H1 (cell line): ENCODE data around the gene DGKA. TPM values are rescaled to one million over a fixed set of nuclear protein-coding genes. Genes with fewer than 3 reads are reported as not detected.

ENCODE experiments used
- CTCF ChIA-PET: fragments of 300-600 bp; sonication (Branson Sonifier 250); formaldehyde crosslinking; loops from one replicate; lab custom pipeline; 2021; ENCODE audit not compliant: partially characterized antibody; lab: Charles Lee
- POLR2A ChIA-PET: fragments of 300-600 bp; sonication (Branson Sonifier 250); formaldehyde crosslinking; loops from one replicate; lab custom pipeline; 2021; ENCODE audit warnings: inconsistent platforms; ENCODE audit not compliant: partially characterized antibody; lab: Charles Lee
- DNase-seq, 2 experiments: peaks; one replicate each; pipeline versions ENCODE4 v3.0.0 to v3.0.0-alpha.2; 2010 to 2022; ENCODE audit warnings: low spot score in 2 of 2, low read depth in 1 of 2, mixed read lengths in 1 of 2
- FAIRE-seq: peaks from 2 replicates; lab custom pipeline; 2011; peaks lifted over from hg19 to GRCh38; lab: Jason Lieb, UNC
- H2AFZ ChIP-seq: 2 replicates; pipeline ENCODE4 v1.8.1; 2012; ENCODE audit warnings: low read length, inconsistent platforms
- H2AK5ac ChIP-seq: 2 replicates; pipeline ENCODE4 v1.6.1; 2013; ENCODE audit warnings: low read depth, low read length
- H2BK120ac ChIP-seq: replicated peaks from 2 replicates; pipeline ENCODE3; 2013; ENCODE audit warnings: low read depth, low read length, inconsistent platforms
- H2BK12ac ChIP-seq: 2 replicates; pipeline ENCODE4 v1.6.1; 2013; ENCODE audit warnings: low read depth, low read length
- H2BK15ac ChIP-seq: 2 replicates; pipeline ENCODE4 v1.6.1; 2013; ENCODE audit warnings: low read length
- H2BK20ac ChIP-seq: 2 replicates; pipeline ENCODE4 v1.6.1; 2013; ENCODE audit warnings: low read length
- H2BK5ac ChIP-seq: 2 replicates; pipeline ENCODE4 v1.6.1; 2013; ENCODE audit warnings: low read depth, low read length
- H3K14ac ChIP-seq: 2 replicates; pipeline ENCODE4 v1.6.1; 2013; ENCODE audit warnings: inconsistent platforms; ENCODE audit not compliant: insufficient read length
- H3K18ac ChIP-seq: 2 replicates; pipeline ENCODE4 v1.6.1; 2013; ENCODE audit warnings: low read length; ENCODE audit errors: extremely low read depth
- H3K23ac ChIP-seq: 2 replicates; pipeline ENCODE4 v1.6.1; 2013; ENCODE audit warnings: inconsistent platforms; ENCODE audit not compliant: insufficient read length
- H3K23me2 ChIP-seq: 2 replicates; pipeline ENCODE4 v1.6.1; 2013; ENCODE audit warnings: low read depth, low read length
- H3K27ac ChIP-seq: 2 replicates; pipeline ENCODE4 v1.6.1; 2011; ENCODE audit warnings: low read depth, low read length, inconsistent platforms
- H3K27me3 ChIP-seq, 4 experiments: replicated peaks in 1 of 4; 1 replicate in 1 of 4; 2 replicates in 3 of 4; pipeline versions ENCODE4 v1.6.1 to v1.8.1; 2011 to 2013; ENCODE audit warnings: low read length in 3 of 4, mild to moderate bottlenecking in 3 of 4, inconsistent platforms in 2 of 4, mixed read lengths in 2 of 4, moderate library complexity in 1 of 4; ENCODE audit not compliant: control insufficient read depth in 3 of 4, insufficient read depth in 3 of 4; ENCODE audit errors: extremely low read depth in 1 of 4
- H3K36me3 ChIP-seq, 4 experiments: 2 replicates each; pipeline versions ENCODE4 v1.6.1 to v1.8.1; 2011 to 2013; ENCODE audit warnings: mild to moderate bottlenecking in 4 of 4, low read length in 3 of 4, moderate library complexity in 2 of 4, control low read depth in 1 of 4, inconsistent platforms in 1 of 4; ENCODE audit not compliant: insufficient read depth in 4 of 4, control insufficient read depth in 2 of 4
- H3K4ac ChIP-seq: replicated peaks from 2 replicates; pipeline ENCODE3; 2013; ENCODE audit warnings: low read length, low read depth, mixed read lengths, inconsistent platforms; ENCODE audit not compliant: insufficient read length
- H3K4me1 ChIP-seq, 4 experiments: replicated peaks in 1 of 4; 1 replicate in 1 of 4; 2 replicates in 3 of 4; pipeline versions ENCODE4 v1.6.1 to v1.8.1; 2011 to 2013; ENCODE audit warnings: low read length in 3 of 4, inconsistent platforms in 2 of 4, mixed read lengths in 1 of 4; ENCODE audit not compliant: insufficient read depth in 4 of 4, control insufficient read depth in 3 of 4
- H3K4me2 ChIP-seq, 2 experiments: 2 replicates each; pipeline versions ENCODE4 v1.6.1 to v1.8.1; 2011 to 2013; ENCODE audit warnings: low read depth in 2 of 2, low read length in 2 of 2, control low read depth in 1 of 2, inconsistent platforms in 1 of 2, mild to moderate bottlenecking in 1 of 2; ENCODE audit not compliant: insufficient read depth in 1 of 2
- H3K4me3 ChIP-seq, 4 experiments: fragments of 200-600, 300-600 bp in 1 of 4; sonication (generic), shearing (Covaris generic), sonication (Bioruptor Twin) in 1 of 4; 2 replicates each; pipeline versions ENCODE4 v1.5.1 to v1.8.1; 2011 to 2016; ENCODE audit warnings: low read length in 4 of 4, low read depth in 3 of 4, control low read depth in 2 of 4, inconsistent platforms in 2 of 4, mild to moderate bottlenecking in 2 of 4, mixed read lengths in 1 of 4, moderate library complexity in 1 of 4; ENCODE audit not compliant: insufficient read depth in 2 of 4; ENCODE audit errors: extremely low read depth in 1 of 4
- H3K56ac ChIP-seq: replicated peaks from 2 replicates; pipeline ENCODE3; 2013; ENCODE audit warnings: low read depth, mild to moderate bottlenecking, mixed read lengths, low read length, inconsistent platforms; ENCODE audit not compliant: insufficient read length
- H3K79me1 ChIP-seq: 2 replicates; pipeline ENCODE4 v1.6.1; 2013; ENCODE audit warnings: low read depth, low read length, control low read depth
- H3K79me2 ChIP-seq, 2 experiments: 2 replicates each; pipeline versions ENCODE4 v1.6.1 to v1.8.1; 2012 to 2013; ENCODE audit warnings: low read length in 2 of 2, mild to moderate bottlenecking in 2 of 2, inconsistent platforms in 1 of 2; ENCODE audit not compliant: insufficient read depth in 2 of 2, control insufficient read depth in 1 of 2
- H3K9ac ChIP-seq, 4 experiments: replicated peaks in 1 of 4; 1 replicate in 1 of 4; 2 replicates in 3 of 4; pipeline versions ENCODE4 v1.6.1 to v1.8.1; 2011 to 2013; ENCODE audit warnings: low read depth in 3 of 4, low read length in 3 of 4, control low read depth in 2 of 4, mild to moderate bottlenecking in 2 of 4, moderate library complexity in 2 of 4, inconsistent platforms in 1 of 4; ENCODE audit errors: extremely low read depth in 1 of 4
- H3K9me3 ChIP-seq, 2 experiments: 2 replicates each; pipeline versions ENCODE4 v1.6.1 to v1.8.1; 2012 to 2013; ENCODE audit warnings: mild to moderate bottlenecking in 2 of 2, moderate library complexity in 2 of 2, control low read depth in 1 of 2, inconsistent platforms in 1 of 2, low read depth in 1 of 2, low read length in 1 of 2, mixed read lengths in 1 of 2; ENCODE audit not compliant: insufficient read depth in 2 of 2
- H4K20me1 ChIP-seq, 2 experiments: replicated peaks in 1 of 2; 2 replicates each; pipeline versions ENCODE3 to v1.8.1; 2011 to 2013; ENCODE audit warnings: inconsistent platforms in 2 of 2, low read length in 2 of 2, mild to moderate bottlenecking in 1 of 2; ENCODE audit not compliant: insufficient read depth in 2 of 2, control insufficient read depth in 1 of 2
- H4K5ac ChIP-seq: 2 replicates; pipeline ENCODE4 v1.6.1; 2013; ENCODE audit warnings: low read length, low read depth, mixed read lengths, inconsistent platforms; ENCODE audit not compliant: insufficient read length
- H4K8ac ChIP-seq: 2 replicates; pipeline ENCODE4 v1.8.0; 2013; ENCODE audit warnings: mild to moderate bottlenecking, moderate library complexity, low read length, inconsistent platforms; ENCODE audit not compliant: insufficient read depth; ENCODE audit errors: extremely low read depth
- H4K91ac ChIP-seq: replicated peaks from 2 replicates; pipeline ENCODE3; 2013; ENCODE audit warnings: low read length, mixed read lengths, inconsistent platforms; ENCODE audit not compliant: insufficient read length
- BACH1 ChIP-seq: IDR thresholded peaks from 2 replicates; pipeline ENCODE4 v1.6.1; 2012; ENCODE audit warnings: low read length, improper control_type of control experiment
- CBX5 ChIP-seq: fragments of 300-800, 300-1000 bp; sonication (generic); IDR thresholded peaks from 2 replicates; pipeline ENCODE4 v1.7.1; 2016; ENCODE audit warnings: antibody characterized with exemption, low read length, low read depth
- CBX8 ChIP-seq: fragments of 300-800, 300-1000 bp; sonication (generic); IDR thresholded peaks from 2 replicates; pipeline ENCODE4 v1.7.1; 2016; ENCODE audit warnings: low read depth, low read length, borderline replicate concordance
- GABPA ChIP-seq: IDR thresholded peaks from 2 replicates; pipeline ENCODE4 v1.6.1; 2011; ENCODE audit warnings: mild to moderate bottlenecking, low read length, moderate library complexity, borderline replicate concordance; ENCODE audit not compliant: insufficient read depth
- JUND ChIP-seq: IDR thresholded peaks from 2 replicates; pipeline ENCODE4 v1.6.1; 2011; ENCODE audit warnings: mild to moderate bottlenecking, improper control_type of control experiment, low read length
- POLR2A ChIP-seq, 2 experiments: IDR thresholded peaks; 1 replicate in 1 of 2; 2 replicates in 1 of 2; pipeline ENCODE4 v1.6.1; 2011; ENCODE audit warnings: low read depth in 2 of 2, low read length in 2 of 2, mild to moderate bottlenecking in 2 of 2; ENCODE audit errors: control extremely low read depth in 1 of 2
- RFX5 ChIP-seq: IDR thresholded peaks from 2 replicates; pipeline ENCODE4 v1.6.1; 2011; ENCODE audit warnings: low read depth, low read length, improper control_type of control experiment, borderline replicate concordance
- SP1 ChIP-seq: IDR thresholded peaks from 2 replicates; pipeline ENCODE4 v1.6.1; 2011; ENCODE audit warnings: low read depth, low read length
- SP4 ChIP-seq: IDR thresholded peaks from 2 replicates; pipeline ENCODE4 v1.6.1; 2012; ENCODE audit warnings: low read length, inconsistent platforms
- SUZ12 ChIP-seq: fragments of 200-600 bp; sonication (generic); IDR thresholded peaks from 2 replicates; pipeline ENCODE4 v1.6.1; 2012; ENCODE audit warnings: mild to moderate bottlenecking, inconsistent platforms, low read length, moderate library complexity, mixed read lengths
- WGBS, 2 experiments: shearing (Covaris generic) in 1 of 2; methylation state at CpG; one replicate each; pipeline versions ENCODE4 v1.1.6 to v1.1.7; 2013 to 2015; ENCODE audit warnings: low lambda C conversion rate in 2 of 2, mixed read lengths in 2 of 2, inconsistent platforms in 1 of 2, low coverage in 1 of 2, missing lambda C conversion rate in 1 of 2; ENCODE audit not compliant: insufficient replicate concordance in 2 of 2, insufficient coverage in 1 of 2, insufficient read length in 1 of 2; ENCODE audit errors: extremely low coverage in 1 of 2, missing lambda C conversion rate in 1 of 2; 5-methylcytosine and 5-hydroxymethylcytosine counted together
- polyA plus RNA-seq, 7 experiments: library from polyadenylated mRNA; depleted of rRNA in 3 of 7; stranded (reverse) in 5 of 7; unstranded in 2 of 7; fragments of >200 nt in 5 of 7; fragments of 200-250 nt in 2 of 7; gene quantifications; 1 replicate in 5 of 7; 2 replicates in 1 of 7; 4 replicates in 1 of 7; pipeline versions ENCODE4 v1.2.1 to v1.2.3, GENCODE V29; 2011 to 2013; ENCODE audit warnings: missing spikeins in 2 of 7, mixed read lengths in 2 of 7
- total RNA-seq: library from RNA; stranded (reverse); fragmentation: NEBNext Ultra II Directional; extraction: Animal tissue kit (Norgen Biotek cat#: 25700); gene quantifications from 2 replicates; pipeline ENCODE4 v1.2.1, GENCODE V29; 2021
- TF ChIP-seq, protein P1 (sequence below): IDR thresholded peaks from 2 replicates; pipeline ENCODE4 v1.6.1; 2012; ENCODE audit warnings: inconsistent platforms
- TF ChIP-seq, protein P2 (sequence below): IDR thresholded peaks from 2 replicates; pipeline ENCODE4 v1.6.1; 2012; ENCODE audit warnings: inconsistent platforms

DGKA gene
- total and polyA plus RNA-seq, 2 of the 8 experiments (the other 6 are each of a cell fraction or from before 2014, with no cell fraction given): 15.9 to 18.0 TPM

DNA sequence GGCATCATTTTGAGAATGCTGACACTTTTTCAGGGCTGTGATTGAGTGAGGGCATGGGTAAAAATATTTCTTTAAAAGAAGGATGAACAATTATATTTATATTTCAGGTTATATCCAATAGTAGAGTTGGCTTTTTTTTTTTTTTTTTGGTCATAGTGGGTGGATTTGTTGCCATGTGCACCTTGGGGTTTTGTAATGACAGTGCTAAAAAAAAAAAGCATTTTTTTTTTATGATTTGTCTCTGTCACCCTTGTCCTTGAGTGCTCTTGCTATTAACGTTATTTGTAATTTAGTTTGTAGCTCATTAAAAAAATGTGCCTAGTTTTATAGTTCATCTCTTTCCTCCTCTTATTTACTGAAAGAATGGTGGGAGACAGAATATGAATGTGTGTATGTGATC lies 41.5 kb downstream of the DGKA start:
- H3K9me3 ChIP-seq: no peaks in the 10 kb centered on the region
- no peak overlapping the region for H3K14ac ChIP-seq
- ChIA-PET CTCF (interaction anchor here (1.7 kb wide), 1 partner anchor 12 kb away, joined by 6 read pairs; no protein-coding TSS in a partner anchor), POLR2A (no interaction called here)
- H4K5ac ChIP-seq: no peak overlapping the region
- WGBS, 2 experiments: 89% methylated on average over 1 of the region's 1 CpG; no CpG with 5 or more reads in 1 of the 2 experiments
- no peak overlapping the region for H3K4ac ChIP-seq
- H3K79me1 ChIP-seq: peaks cover 2% of the 10 kb centered on the region; the same call in 1 of the 2 replicates
- H3K23ac ChIP-seq: no peak overlapping the region
- H2AFZ ChIP-seq: no peak overlapping the region
- no peak overlapping the region for H3K56ac ChIP-seq
- H3K4me2 ChIP-seq: peak overlapping the region; percentile 90 to 96
- peak overlapping the region in 3 of 4 experiments; percentile 39 to 61 (median 41); a peak in 2 of 8 replicates for H3K4me3 ChIP-seq
- no peak overlapping the region for H2AK5ac ChIP-seq
- no peak overlapping the region; a peak in 1 of 7 replicates for H3K9ac ChIP-seq
- no peak overlapping the region for H2BK15ac ChIP-seq
- peaks cover 3 to 36% of the 10 kb centered on the region in 2 experiments; a peak in 3 of 4 replicates for H3K79me2 ChIP-seq
- H3K36me3 ChIP-seq: peaks cover 2 to 29% (median 14%) of the 10 kb centered on the region in 4 experiments; a peak in 5 of 8 replicates
- no peak overlapping the region for H3K27ac ChIP-seq
- no peak overlapping the region for H4K8ac ChIP-seq
- FAIRE-seq (no peak), DNase-seq (no peak)
- no peak overlapping the region for H2BK120ac ChIP-seq
- peaks cover 8% of the 10 kb centered on the region for H3K23me2 ChIP-seq
- no peaks in the 10 kb centered on the region for H3K27me3 ChIP-seq
- H4K20me1 ChIP-seq: peaks cover 0 to 2% of the 10 kb centered on the region in 2 experiments
- no peak overlapping the region for H2BK20ac ChIP-seq
- H4K91ac ChIP-seq: no peak overlapping the region
- no peak overlapping the region for H3K18ac ChIP-seq
- H2BK5ac ChIP-seq: no peak overlapping the region
- H3K4me1 ChIP-seq: peaks cover 0 to 7% (median 1%) of the 10 kb centered on the region in 4 experiments; a peak in 4 of 7 replicates
- H2BK12ac ChIP-seq: no peak overlapping the region
- TF ChIP-seq SUZ12 (no peak), POLR2A (IDR thresholded peaks at IDR 0.05; ENCODE audit: control extremely low read depth in 1 of 2, low read depth in 2 of 2, low read length in 2 of 2) (no peak), CBX5 (no peak), GABPA (no peak), SP4 (no peak), BACH1 (no peak), RFX5 (no peak), CBX8 (no peak), SP1 (no peak), JUND (no peak)
- TF ChIP-seq, protein P1, sequence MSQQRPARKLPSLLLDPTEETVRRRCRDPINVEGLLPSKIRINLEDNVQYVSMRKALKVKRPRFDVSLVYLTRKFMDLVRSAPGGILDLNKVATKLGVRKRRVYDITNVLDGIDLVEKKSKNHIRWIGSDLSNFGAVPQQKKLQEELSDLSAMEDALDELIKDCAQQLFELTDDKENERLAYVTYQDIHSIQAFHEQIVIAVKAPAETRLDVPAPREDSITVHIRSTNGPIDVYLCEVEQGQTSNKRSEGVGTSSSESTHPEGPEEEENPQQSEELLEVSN: no peak
- TF ChIP-seq, protein P2, sequence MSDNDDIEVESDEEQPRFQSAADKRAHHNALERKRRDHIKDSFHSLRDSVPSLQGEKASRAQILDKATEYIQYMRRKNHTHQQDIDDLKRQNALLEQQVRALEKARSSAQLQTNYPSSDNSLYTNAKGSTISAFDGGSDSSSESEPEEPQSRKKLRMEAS: no peak
